ENCODE measurements around the gene ABCC5.

ABCC5 gene

DNA sequence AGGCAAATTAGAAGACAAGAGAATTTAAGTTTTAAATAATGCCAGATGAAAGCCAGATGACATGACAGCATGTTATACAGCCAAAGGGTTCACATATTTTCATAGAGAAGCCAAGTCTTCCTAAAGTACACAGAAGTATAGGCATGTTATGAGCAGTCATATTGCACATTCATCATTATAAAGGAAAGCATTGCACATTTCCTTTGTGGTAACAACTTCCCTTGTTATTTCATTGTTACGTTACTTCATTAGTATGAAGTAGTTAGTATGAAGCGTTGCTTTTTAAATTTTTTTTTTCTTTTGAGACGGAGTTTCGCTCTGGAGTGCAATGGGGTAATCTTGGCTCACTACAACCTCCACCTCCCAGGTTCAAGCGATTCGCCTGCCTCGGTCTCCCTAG is 4.6 kb upstream of the ABCC5 start:
- no peak overlapping the region for H3K4me2 ChIP-seq (ENCODE audit: low read length)
- H3K79me2 ChIP-seq (ENCODE audit: insufficient read depth, low read length): no peaks in the 10 kb centered on the region
- H2AFZ ChIP-seq (ENCODE audit: low read length): no peak overlapping the region
- H3K4me3 ChIP-seq (ENCODE audit: low read depth, low read length, poor library complexity, severe bottlenecking): no peak overlapping the region
- peaks cover 7% of the 10 kb centered on the region for H3K4me1 ChIP-seq (ENCODE audit: insufficient read depth, low read length, severe bottlenecking)
- no peaks in the 10 kb centered on the region for H3F3A ChIP-seq (ENCODE audit: insufficient read depth, low read length)
- no peak overlapping the region for H3K9ac ChIP-seq (ENCODE audit: low read length)
- H3K9me2 ChIP-seq (ENCODE audit: low read depth, low read length): no peaks in the 10 kb centered on the region
- peaks cover 6% of the 10 kb centered on the region; the same call in 1 of the 2 replicates for H3K9me3 ChIP-seq (ENCODE audit: low read length)
- no peaks in the 10 kb centered on the region; the same call in 1 of the 2 replicates for H3K27me3 ChIP-seq (ENCODE audit: insufficient read depth, low read length)
- no peaks in the 10 kb centered on the region for H4K20me1 ChIP-seq (ENCODE audit: insufficient read depth, low read length)
- TF ChIP-seq EZH2 (IDR thresholded peaks at IDR 0.05; ENCODE audit: borderline replicate concordance, low read length): no peak
- TF ChIP-seq, protein P1, sequence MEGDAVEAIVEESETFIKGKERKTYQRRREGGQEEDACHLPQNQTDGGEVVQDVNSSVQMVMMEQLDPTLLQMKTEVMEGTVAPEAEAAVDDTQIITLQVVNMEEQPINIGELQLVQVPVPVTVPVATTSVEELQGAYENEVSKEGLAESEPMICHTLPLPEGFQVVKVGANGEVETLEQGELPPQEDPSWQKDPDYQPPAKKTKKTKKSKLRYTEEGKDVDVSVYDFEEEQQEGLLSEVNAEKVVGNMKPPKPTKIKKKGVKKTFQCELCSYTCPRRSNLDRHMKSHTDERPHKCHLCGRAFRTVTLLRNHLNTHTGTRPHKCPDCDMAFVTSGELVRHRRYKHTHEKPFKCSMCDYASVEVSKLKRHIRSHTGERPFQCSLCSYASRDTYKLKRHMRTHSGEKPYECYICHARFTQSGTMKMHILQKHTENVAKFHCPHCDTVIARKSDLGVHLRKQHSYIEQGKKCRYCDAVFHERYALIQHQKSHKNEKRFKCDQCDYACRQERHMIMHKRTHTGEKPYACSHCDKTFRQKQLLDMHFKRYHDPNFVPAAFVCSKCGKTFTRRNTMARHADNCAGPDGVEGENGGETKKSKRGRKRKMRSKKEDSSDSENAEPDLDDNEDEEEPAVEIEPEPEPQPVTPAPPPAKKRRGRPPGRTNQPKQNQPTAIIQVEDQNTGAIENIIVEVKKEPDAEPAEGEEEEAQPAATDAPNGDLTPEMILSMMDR (IDR thresholded peaks at IDR 0.05; ENCODE audit: low read length): no peak
- H3K27ac ChIP-seq (ENCODE audit: low read depth, low read length, poor library complexity, severe bottlenecking): no peak overlapping the region
- no peaks in the 10 kb centered on the region for H3K36me3 ChIP-seq (ENCODE audit: insufficient read depth, low read length)

DNA sequence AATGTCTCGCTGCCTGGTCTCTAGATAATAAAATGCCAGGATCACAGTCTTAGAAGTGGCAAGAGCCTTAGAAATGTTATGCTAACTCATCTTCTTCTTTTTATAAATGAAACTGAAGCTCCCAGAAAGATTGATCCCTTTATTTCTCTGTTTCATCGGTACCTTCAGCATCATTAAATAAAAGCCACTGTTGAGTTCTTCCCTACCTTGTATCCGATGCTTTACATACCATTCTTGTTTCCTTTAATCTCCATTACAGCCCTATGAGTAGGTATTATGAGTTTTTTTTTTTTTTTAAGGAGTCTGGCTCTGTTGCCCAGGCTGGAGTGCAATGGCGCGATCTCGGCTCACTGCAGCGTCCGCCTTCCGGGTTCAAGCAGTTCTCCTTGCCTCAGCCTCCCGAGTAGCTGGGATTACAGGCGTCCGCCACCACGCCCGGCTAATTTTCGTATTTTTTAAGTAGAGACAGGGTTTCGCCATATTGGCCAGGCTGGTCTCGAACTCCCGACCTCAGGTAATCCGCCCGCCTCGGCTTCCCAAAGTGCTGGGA is 815 bp upstream of the ABCC5 start:
- Histone ChIP-seq H3K9ac (ENCODE audit: low read length) (peak overlapping the region; percentile 87), H3F3A (ENCODE audit: insufficient read depth, low read length) (no peaks in the 10 kb centered on the region), H3K27ac (ENCODE audit: low read depth, low read length, poor library complexity, severe bottlenecking) (no peak overlapping the region)

DNA sequence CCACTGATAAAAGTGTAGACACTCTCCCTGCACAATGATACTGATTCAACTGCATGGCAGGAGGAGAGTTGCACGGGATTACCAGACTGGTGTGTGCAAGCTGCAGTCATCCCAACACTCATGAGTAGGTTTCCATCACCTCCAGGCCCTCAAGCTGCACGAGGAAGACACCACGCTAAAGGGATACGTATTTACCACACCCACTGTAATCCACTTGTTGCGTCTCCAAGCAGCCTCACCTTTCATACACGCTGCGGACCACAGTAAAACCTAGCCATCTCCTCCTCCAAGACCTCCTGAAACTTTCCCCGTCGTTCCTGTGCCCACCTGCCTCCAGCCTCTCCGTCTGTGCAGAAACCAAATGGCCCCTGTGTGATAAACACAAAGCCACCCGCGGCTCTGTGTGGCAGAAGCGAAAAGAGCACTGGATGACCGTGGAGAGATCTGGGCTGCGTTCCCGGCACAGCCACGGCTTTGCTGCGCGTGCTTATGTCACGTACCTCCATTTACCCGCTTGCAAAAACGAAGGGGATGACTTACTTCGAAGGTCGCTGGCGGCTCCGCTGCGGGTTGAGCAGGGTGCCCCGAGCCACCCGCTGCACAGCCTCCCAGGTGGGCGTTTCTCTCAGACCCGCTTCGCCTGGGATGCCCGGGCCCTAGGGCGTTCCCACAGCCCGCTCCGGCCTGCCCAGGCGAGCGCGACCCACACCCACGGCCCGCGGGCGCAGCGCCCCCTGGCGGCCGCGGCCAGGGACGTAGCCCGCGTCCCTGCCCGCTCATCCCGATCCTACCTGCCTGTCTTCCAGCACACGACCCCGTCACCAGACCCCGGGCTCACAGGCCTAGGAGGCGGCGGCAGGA is 643 bp downstream of the ABCC5 start:
- TF ChIP-seq, protein P1 (IDR thresholded peaks at IDR 0.05; ENCODE audit: low read length): peak; percentile 100
- TF ChIP-seq EZH2 (IDR thresholded peaks at IDR 0.05; ENCODE audit: borderline replicate concordance, low read length): no peak
- H3K4me2 ChIP-seq (ENCODE audit: low read length): peak overlapping the region; percentile 86
- H3K9me3 ChIP-seq (ENCODE audit: low read length): no peaks in the 10 kb centered on the region
- H3K27me3 ChIP-seq (ENCODE audit: insufficient read depth, low read length): no peaks in the 10 kb centered on the region
- H3K27ac ChIP-seq (ENCODE audit: low read depth, low read length, poor library complexity, severe bottlenecking): peak overlapping the region; percentile 35
- H4K20me1 ChIP-seq (ENCODE audit: insufficient read depth, low read length): no peaks in the 10 kb centered on the region
- peaks cover 21% of the 10 kb centered on the region for H3K36me3 ChIP-seq (ENCODE audit: insufficient read depth, low read length)
- no peaks in the 10 kb centered on the region for H3K9me2 ChIP-seq (ENCODE audit: low read depth, low read length)
- H3F3A ChIP-seq (ENCODE audit: insufficient read depth, low read length): no peaks in the 10 kb centered on the region
- H3K79me2 ChIP-seq (ENCODE audit: insufficient read depth, low read length): no peaks in the 10 kb centered on the region
- peak overlapping the region; percentile 87 for H3K9ac ChIP-seq (ENCODE audit: low read length)
- H2AFZ ChIP-seq (ENCODE audit: low read length): peak overlapping the region; percentile 79; the same call in 1 of the 2 replicates
- peak overlapping the region; percentile 87 for H3K4me3 ChIP-seq (ENCODE audit: low read depth, low read length, poor library complexity, severe bottlenecking)
- peaks cover 33% of the 10 kb centered on the region for H3K4me1 ChIP-seq (ENCODE audit: insufficient read depth, low read length, severe bottlenecking)

More for the DNA sequence above, 815 bp upstream of the ABCC5 start:
- Histone ChIP-seq H4K20me1 (ENCODE audit: insufficient read depth, low read length) (no peaks in the 10 kb centered on the region), H3K9me3 (ENCODE audit: low read length) (no peaks in the 10 kb centered on the region), H3K4me1 (ENCODE audit: insufficient read depth, low read length, severe bottlenecking) (peaks cover 33% of the 10 kb centered on the region), H3K36me3 (ENCODE audit: insufficient read depth, low read length) (peaks cover 8% of the 10 kb centered on the region; the same call in 1 of the 2 replicates), H3K79me2 (ENCODE audit: insufficient read depth, low read length) (no peaks in the 10 kb centered on the region), H3K27me3 (ENCODE audit: insufficient read depth, low read length) (no peaks in the 10 kb centered on the region; the same call in 1 of the 2 replicates), H3K9me2 (ENCODE audit: low read depth, low read length) (no peaks in the 10 kb centered on the region), H3K4me3 (ENCODE audit: low read depth, low read length, poor library complexity, severe bottlenecking) (peak overlapping the region; percentile 87), H2AFZ (ENCODE audit: low read length) (peak overlapping the region; percentile 71), H3K4me2 (ENCODE audit: low read length) (peak overlapping the region; percentile 86)
- TF ChIP-seq, protein P1 (IDR thresholded peaks at IDR 0.05; ENCODE audit: low read length): no peak
- TF ChIP-seq EZH2 (IDR thresholded peaks at IDR 0.05; ENCODE audit: borderline replicate concordance, low read length): no peak

Data from OCI-LY1 (cell line).